GM18507 (cell line): ENCODE measurements around the gene MAML3.
A peak's percentile ranks its signal among the peaks of the same experiment; 100 is the strongest.

Experiments used
- DNase-seq: peaks from one replicate; pipeline ENCODE4 v3.0.0; 2011; ENCODE audit warnings: low read depth; ENCODE audit not compliant: insufficient read length; ENCODE audit errors: extremely low spot score
- FAIRE-seq: peaks from 2 replicates; lab custom pipeline; 2011; peaks lifted over from hg19 to GRCh38; lab: Jason Lieb, UNC

The MAML3 gene

GRCh38 chr4:139985401-139985800, 168.6 kb downstream of the MAML3 start:
- DNase-seq (no peak), FAIRE-seq (no peak)

GRCh38 chr4:139984471-139984870, 169.5 kb downstream of the MAML3 start:
- DNase-seq (no peak), FAIRE-seq (no peak)

- DNase-seq (peak; percentile 47), FAIRE-seq (peak; percentile 87)
Observed at GRCh38 chr4:139978692-139979091, 175.3 kb downstream of the MAML3 start.

- no peak for DNase-seq
- peak; percentile 68 for FAIRE-seq
Observed at GRCh38 chr4:139977838-139978609, 176.0 kb downstream of the MAML3 start.

GRCh38 chr4:139975830-139976272, 178.1 kb downstream of the MAML3 start:
- FAIRE-seq, result peak; percentile 64
- no peak for DNase-seq

GRCh38 chr4:139973616-139974015, 180.4 kb downstream of the MAML3 start:
- DNase-seq (no peak), FAIRE-seq (no peak)

- DNase-seq, result no peak
- no peak for FAIRE-seq
Observed at GRCh38 chr4:139973015-139973414, 181.0 kb downstream of the MAML3 start.

GRCh38 chr4:139972305-139972704, 181.7 kb downstream of the MAML3 start:
- no peak for FAIRE-seq
- DNase-seq, result no peak

- no peak for DNase-seq
- FAIRE-seq, result no peak
Observed at GRCh38 chr4:139971111-139971510, 182.9 kb downstream of the MAML3 start.

- FAIRE-seq (no peak), DNase-seq (no peak)
Observed at GRCh38 chr4:139969635-139970266, 184.2 kb downstream of the MAML3 start.

GRCh38 chr4:139968831-139969230, 185.2 kb downstream of the MAML3 start:
- no peak for DNase-seq
- FAIRE-seq, result no peak

- DNase-seq, result no peak
- no peak for FAIRE-seq
Observed at GRCh38 chr4:139966383-139966782, 187.6 kb downstream of the MAML3 start.

GRCh38 chr4:139965789-139966188, 188.2 kb downstream of the MAML3 start:
- no peak for DNase-seq
- no peak for FAIRE-seq

- FAIRE-seq (no peak), DNase-seq (no peak)
Observed at GRCh38 chr4:139963708-139964107, 190.3 kb downstream of the MAML3 start.

- FAIRE-seq, result no peak
- DNase-seq, result no peak
Observed at GRCh38 chr4:139962130-139962684, 191.8 kb downstream of the MAML3 start.

GRCh38 chr4:139961344-139961946, 192.5 kb downstream of the MAML3 start:
- FAIRE-seq, result no peak

GRCh38 chr4:139959396-139959795, 194.6 kb downstream of the MAML3 start:
- DNase-seq (no peak), FAIRE-seq (no peak)

More at GRCh38 chr4:139961344-139961946, 192.5 kb downstream of the MAML3 start:
- DNase-seq, result no peak

GRCh38 chr4:139958739-139959098, 195.3 kb downstream of the MAML3 start:
- no peak for FAIRE-seq
- DNase-seq, result no peak

- DNase-seq, result no peak
- FAIRE-seq, result no peak
Observed at GRCh38 chr4:139957986-139958738, 195.8 kb downstream of the MAML3 start.

GRCh38 chr4:139957065-139957464, 196.9 kb downstream of the MAML3 start:
- DNase-seq, result no peak
- FAIRE-seq, result no peak
